ENCODE measurements around the gene CDK14.

CDK14 gene

GRCh38 chr7:91201442-91202113, 605.5 kb downstream of the CDK14 start:
- no peak for DNase-seq (ENCODE audit: low read depth)

- no peak for DNase-seq (ENCODE audit: low read depth)
Observed at GRCh38 chr7:91206361-91206960, 610.3 kb downstream of the CDK14 start.

GRCh38 chr7:91212582-91212981, 616.5 kb downstream of the CDK14 start:
- no peak for DNase-seq (ENCODE audit: low read depth)

- no peak for DNase-seq (ENCODE audit: low read depth)
Observed at GRCh38 chr7:91226411-91226810, 630.3 kb downstream of the CDK14 start.

GRCh38 chr7:91228327-91228726, 632.2 kb downstream of the CDK14 start:
- DNase-seq (ENCODE audit: low read depth), result no peak

GRCh38 chr7:91228927-91229558, 632.9 kb downstream of the CDK14 start:
- no peak for DNase-seq (ENCODE audit: low read depth)

- no peak for DNase-seq (ENCODE audit: low read depth)
Observed at GRCh38 chr7:91230100-91230499, 634.0 kb downstream of the CDK14 start.

- no peak for DNase-seq (ENCODE audit: low read depth)
Observed at GRCh38 chr7:91230503-91230902, 634.4 kb downstream of the CDK14 start.

- no peak for DNase-seq (ENCODE audit: low read depth)
Observed at GRCh38 chr7:91233212-91233611, 637.1 kb downstream of the CDK14 start.

- no peak for DNase-seq (ENCODE audit: low read depth)
Observed at GRCh38 chr7:91235211-91235832, 639.2 kb downstream of the CDK14 start.

- DNase-seq (ENCODE audit: low read depth), result no peak
Observed at GRCh38 chr7:91239171-91239604, 643.1 kb downstream of the CDK14 start.

- DNase-seq (ENCODE audit: low read depth), result no peak
Observed at GRCh38 chr7:91239772-91240171, 643.7 kb downstream of the CDK14 start.

- peak; percentile 85 for DNase-seq (ENCODE audit: low read depth)
Observed at GRCh38 chr7:91240376-91240941, 644.3 kb downstream of the CDK14 start.

GRCh38 chr7:91242097-91242844, 646.1 kb downstream of the CDK14 start:
- DNase-seq (ENCODE audit: low read depth), result no peak

- no peak for DNase-seq (ENCODE audit: low read depth)
Observed at GRCh38 chr7:91243591-91244301, 647.6 kb downstream of the CDK14 start.

GRCh38 chr7:91247500-91247899, 651.4 kb downstream of the CDK14 start:
- DNase-seq (ENCODE audit: low read depth), result no peak

- no peak for DNase-seq (ENCODE audit: low read depth)
Observed at GRCh38 chr7:91248996-91249395, 652.9 kb downstream of the CDK14 start.

GRCh38 chr7:91249506-91250233, 653.5 kb downstream of the CDK14 start:
- no peak for DNase-seq (ENCODE audit: low read depth)

- no peak for DNase-seq (ENCODE audit: low read depth)
Observed at GRCh38 chr7:91250706-91251105, 654.6 kb downstream of the CDK14 start.

GRCh38 chr7:91251877-91252276, 655.8 kb downstream of the CDK14 start:
- DNase-seq (ENCODE audit: low read depth), result no peak
